ENCODE results near the gene ERGIC1. TPM values are rescaled to one million over a fixed set of nuclear protein-coding genes. Genes with fewer than 3 reads are reported as not detected.

The ERGIC1 gene
- total and polyA plus RNA-seq, 12 donors = 71.9 to 450 (median 248) TPM

GRCh38 chr5:172919525-172920446 is 85.7 kb downstream of the ERGIC1 start:
- Histone ChIP-seq H3K27me3 (no peaks in the 10 kb centered on the region), H3K27ac (peak overlapping the region; percentile 80 to 97 (median 91)), H3K4me3 (no peak overlapping the region), H3K4me1 (replicated peaks in 1 of 2) (peaks cover 8 to 12% of the 10 kb centered on the region in 2 donors), H3K9me3 (replicated peaks in 1 of 3) (no peaks in the 10 kb centered on the region), H3K36me3 (replicated peaks in 1 of 2) (peaks cover 0 to 31% of the 10 kb centered on the region in 2 donors)
- no peak for TF ChIP-seq CTCF (IDR thresholded peaks at IDR 0.05)
- TF ChIP-seq POLR2A (IDR thresholded peaks at IDR 0.05) = no peak
- peak; percentile 79 to 92 (median 90) for DNase-seq
- intact Hi-C loops (cut with DNase I) = no loop called here
- 48 to 57% (median 49%) methylated on average over 13 to 16 of the region's 16 CpGs for WGBS, 4 donors

GRCh38 chr5:172920447-172920849 is 86.4 kb downstream of the ERGIC1 start:
- peak; percentile 90 to 98 (median 96) for DNase-seq
- no peak for TF ChIP-seq CTCF (IDR thresholded peaks at IDR 0.05)
- TF ChIP-seq POLR2A (IDR thresholded peaks at IDR 0.05) = peak in 1 of 2 donors; percentile 59
- Histone ChIP-seq H3K4me3 (no peak overlapping the region), H3K4me1 (replicated peaks in 1 of 2) (peaks cover 8 to 12% of the 10 kb centered on the region in 2 donors), H3K27ac (peak overlapping the region; percentile 80 to 97 (median 91)), H3K9me3 (replicated peaks in 1 of 3) (no peaks in the 10 kb centered on the region), H3K36me3 (replicated peaks in 1 of 2) (peaks cover 0 to 24% of the 10 kb centered on the region in 2 donors), H3K27me3 (no peaks in the 10 kb centered on the region)
- WGBS, 4 donors = 43 to 60% (median 52%) methylated on average over 12 to 13 of the region's 13 CpGs
- intact Hi-C loops (cut with DNase I) = no loop called here

- peaks cover 8 to 12% of the 10 kb centered on the region in 2 donors for H3K4me1 ChIP-seq (replicated peaks in 1 of 2)
- peaks cover 0 to 23% of the 10 kb centered on the region in 2 donors for H3K36me3 ChIP-seq (replicated peaks in 1 of 2)
- H3K27ac ChIP-seq = peak overlapping the region; percentile 10 to 97 (median 91)
Observed at GRCh38 chr5:172920995-172921394, 86.9 kb downstream of the ERGIC1 start.

More at GRCh38 chr5:172920995-172921394, 86.9 kb downstream of the ERGIC1 start:
- peak in 2 of 7 donors; percentile 47 to 62 for DNase-seq
- Histone ChIP-seq H3K9me3 (replicated peaks in 1 of 3) (no peaks in the 10 kb centered on the region), H3K4me3 (no peak overlapping the region), H3K27me3 (no peaks in the 10 kb centered on the region)
- intact Hi-C loops (cut with DNase I) = no loop called here
- 90 to 93% (median 90%) methylated on average over 9 to 12 of the region's 12 CpGs for WGBS, 4 donors
- no peak for TF ChIP-seq POLR2A (IDR thresholded peaks at IDR 0.05)
- no peak for TF ChIP-seq CTCF (IDR thresholded peaks at IDR 0.05)

Data from adrenal gland (tissue), 12 donors.